Body of pancreas (tissue), 4 donors: Measurements from ENCODE around the gene CYP2W1.

ENCODE experiments used
- CTCF ChIP-seq, 7 experiments: fragments of 450-650 bp in 4 of 7; fragments of 200-600 bp in 3 of 7; sonication (generic) in 3 of 7; IDR thresholded peaks; one replicate each; pipeline ENCODE4 v1.5.1; 2016 to 2019; ENCODE audit warnings: antibody characterized with exemption in 7 of 7
- POLR2A ChIP-seq, 3 donors: fragments of 450-650 bp; IDR thresholded peaks; one replicate each; pipeline ENCODE4 v1.6.1; 2016; ENCODE audit warnings: antibody characterized with exemption in 3 of 3, mild to moderate bottlenecking in 2 of 3

DNA sequence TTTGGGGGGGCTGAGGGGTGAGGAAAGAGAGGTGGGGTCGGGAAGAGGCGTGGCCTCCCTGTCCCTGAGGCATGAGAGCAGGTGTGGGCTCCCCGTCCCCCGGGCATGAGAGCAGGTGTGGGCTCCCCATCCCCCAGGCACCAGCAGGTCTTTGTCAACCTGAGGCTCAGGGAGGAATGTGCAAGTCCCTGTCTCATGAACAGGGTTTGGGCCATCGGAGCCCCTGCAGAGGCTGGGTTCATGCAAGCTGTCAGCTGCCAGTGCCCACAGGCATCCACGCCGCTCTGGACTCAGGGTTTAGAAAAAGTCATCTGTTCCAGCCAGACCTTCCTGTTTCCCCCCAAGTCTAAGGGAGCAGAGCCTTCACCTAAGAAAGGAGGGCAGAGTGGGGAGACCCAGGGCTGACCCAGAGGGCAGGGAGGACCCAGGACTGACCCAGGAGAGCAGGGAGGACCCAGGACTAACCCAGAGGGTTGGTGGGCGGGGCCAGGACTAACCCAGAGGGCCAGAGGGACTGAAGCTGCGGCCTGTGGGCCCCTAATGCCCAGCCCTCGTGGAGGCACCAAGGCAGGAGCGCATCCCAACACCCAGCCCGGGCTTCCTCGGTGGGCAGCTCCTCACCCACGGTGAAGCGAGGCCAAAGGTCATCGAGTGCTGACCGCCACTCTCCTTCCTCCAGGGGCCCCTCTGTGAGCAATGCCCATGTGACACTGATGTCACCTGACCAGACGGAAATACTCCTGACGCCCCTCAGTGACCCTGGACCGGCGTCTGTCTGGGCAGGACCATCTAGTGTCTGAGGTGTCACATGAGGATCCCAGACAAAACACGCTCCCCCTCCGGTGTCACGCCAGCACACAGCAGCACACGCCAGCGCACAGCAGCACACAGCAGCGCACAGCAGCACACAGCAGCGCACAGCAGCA lies 32.5 kb downstream of the CYP2W1 start:
- TF ChIP-seq POLR2A (IDR thresholded peaks at IDR 0.05), result no peak
- TF ChIP-seq CTCF (IDR thresholded peaks at IDR 0.05), result no peak
